Panc1 (cell line): ENCODE results near the gene RBCK1. TPM values are rescaled to one million over a fixed set of nuclear protein-coding genes. Genes with fewer than 3 reads are reported as not detected.
"Not testable (repeated sequence)": the region's sequence is repeated elsewhere in the genome, so short reads cannot be mapped to it uniquely, and the experiment has no call there.

ENCODE experiments used
- ATAC-seq: fragments of 200-7000 bp; cut with Tn5 transposase; 2 replicates; pipeline ENCODE4 v1.9.1; 2020; ENCODE audit warnings: mild to moderate bottlenecking, moderate library complexity
- BruUV-seq: library from RNA; stranded (reverse); fragments of 400-500 nt; replicated peaks from 2 replicates; lab custom pipeline; 2021; lab: Mats Ljungman, UMichigan
- CTCF ChIA-PET: fragments of 300-600 bp; sonication (Branson Sonifier 250); formaldehyde crosslinking; loops from one replicate; lab custom pipeline; 2022; ENCODE audit warnings: antibody characterized with exemption; lab: Charles Lee
- POLR2A ChIA-PET: fragments of 300-600 bp; sonication (Branson Sonifier 250); formaldehyde crosslinking; loops from one replicate; lab custom pipeline; 2022; ENCODE audit warnings: antibody characterized with exemption; lab: Charles Lee
- DNase-seq: peaks from one replicate; pipeline ENCODE4 v3.0.0-alpha.2; 2010; ENCODE audit warnings: low read depth, low spot score
- H3K27ac ChIP-seq: 2 replicates; pipeline ENCODE4 v1.5.1; 2011; ENCODE audit warnings: mild to moderate bottlenecking, low read length, inconsistent platforms
- H3K27me3 ChIP-seq: fragments of 200-500 bp; sonication (Bioruptor generic); 2 replicates; pipeline ENCODE4 v1.6.0; 2014; ENCODE audit warnings: low read length, inconsistent platforms; ENCODE audit not compliant: control insufficient read depth, insufficient read depth
- H3K36me3 ChIP-seq: fragments of 200-500 bp; sonication (Bioruptor generic); 2 replicates; pipeline ENCODE4 v1.5.1; 2014; ENCODE audit warnings: inconsistent platforms, mild to moderate bottlenecking, low read length, moderate library complexity; ENCODE audit not compliant: control insufficient read depth, insufficient read depth
- H3K4me1 ChIP-seq: 2 replicates; pipeline ENCODE4 v1.5.1; 2011; ENCODE audit warnings: inconsistent platforms, mild to moderate bottlenecking, low read length, moderate library complexity; ENCODE audit not compliant: control insufficient read depth, insufficient read depth
- H3K4me3 ChIP-seq, 2 experiments: 2 replicates each; pipeline ENCODE4 v1.5.1; 2011 to 2012; ENCODE audit warnings: low read depth in 2 of 2, low read length in 2 of 2, mild to moderate bottlenecking in 2 of 2, inconsistent platforms in 1 of 2, moderate library complexity in 1 of 2
- H3K9me3 ChIP-seq: fragments of 200-500 bp; sonication (Bioruptor generic); 2 replicates; pipeline ENCODE4 v1.5.1; 2014; ENCODE audit warnings: low read depth, mild to moderate bottlenecking, inconsistent platforms, low read length, moderate library complexity; ENCODE audit not compliant: control insufficient read depth, insufficient read depth
- CTCF ChIP-seq: fragments of 450-650 bp; IDR thresholded peaks from 2 replicates; pipeline ENCODE4 v1.5.1; 2017; ENCODE audit warnings: mild to moderate bottlenecking
- POLR2AphosphoS5 ChIP-seq: IDR thresholded peaks from 2 replicates; pipeline ENCODE4 v1.6.1; 2012; ENCODE audit warnings: mild to moderate bottlenecking, low read depth, low read length, moderate library complexity
- REST ChIP-seq, 2 experiments: IDR thresholded peaks; 2 replicates each; pipeline ENCODE4 v1.6.1; 2011 to 2012; ENCODE audit warnings: low read depth in 2 of 2, control low read depth in 1 of 2, low read length in 1 of 2, mild to moderate bottlenecking in 1 of 2, moderate library complexity in 1 of 2; ENCODE audit not compliant: insufficient read depth in 1 of 2
- SIN3A ChIP-seq: IDR thresholded peaks from 2 replicates; pipeline ENCODE4 v1.6.1; 2012; ENCODE audit warnings: low read depth, mild to moderate bottlenecking, low read length, moderate library complexity, borderline replicate concordance; ENCODE audit not compliant: insufficient read depth
- TCF7L2 ChIP-seq: IDR thresholded peaks from 2 replicates; pipeline ENCODE4 v1.6.1; 2011; ENCODE audit warnings: mild to moderate bottlenecking, low read depth, low read length, inconsistent platforms
- in situ Hi-C: cut with HindIII; loops from 2 replicates; pipeline ENCODE4 v1.10.0; 2016; ENCODE audit warnings: low sequenced_read_pairs, low pct_unique_long_range_greater_than_20kb
- intact Hi-C: fragments of 100-400 bp; cut with micrococcal nuclease; formaldehyde crosslinking; loops from one replicate; pipeline ENCODE4 v1.10.0; 2022; ENCODE audit not compliant: unreplicated experiment
- total RNA-seq: library from RNA; stranded (reverse); gene quantifications from one replicate; pipeline ENCODE4 v1.2.1, GENCODE V29; 2021; ENCODE audit not compliant: unreplicated experiment

RBCK1 gene
- total RNA-seq, 1 experiment from 2014 or later = 97.1 TPM

- CTCF ChIA-PET = no interaction called here
- TF ChIP-seq REST (IDR thresholded peaks at IDR 0.05; ENCODE audit: insufficient read depth in 1 of 2, low read depth in 2 of 2, low read length in 1 of 2) (no peak), SIN3A (no peak), CTCF (no peak), POLR2AphosphoS5 (no peak), TCF7L2 (no peak)
- peak; percentile 57 for ATAC-seq
- in situ Hi-C loops (no loop called here), intact Hi-C loops (no loop called here)
- POLR2A ChIA-PET = no interaction called here
- H3K4me1 ChIP-seq = no peaks in the 10 kb centered on the region
- H3K27ac ChIP-seq = no peak overlapping the region
- peaks cover 2% of the 10 kb centered on the region; the same call in 1 of the 2 replicates for H3K36me3 ChIP-seq
- no peak overlapping the region for H3K4me3 ChIP-seq
- BruUV-seq = no TSS peak
- no peaks in the 10 kb centered on the region for H3K9me3 ChIP-seq
- H3K27me3 ChIP-seq = no peaks in the 10 kb centered on the region
- DNase-seq = no peak
Observed at GRCh38 chr20:391041-391711, 16.9 kb upstream of the RBCK1 start.

GRCh38 chr20:393296-393695, 14.8 kb upstream of the RBCK1 start:
- H3K36me3 ChIP-seq, in situ Hi-C loops, DNase-seq, H3K27ac ChIP-seq, H3K27me3 ChIP-seq, ATAC-seq, intact Hi-C loops, H3K9me3 ChIP-seq, H3K4me3 ChIP-seq, H3K4me1 ChIP-seq, BruUV-seq: not testable (repeated sequence)
- ChIA-PET POLR2A (interaction anchor here (0.9 kb wide), 1 partner anchor 30 kb away, joined by 3 read pairs; no protein-coding TSS in a partner anchor), CTCF (interaction anchor here (0.9 kb wide), 1 partner anchor 10 kb away, joined by 3 read pairs; no protein-coding TSS in a partner anchor)

GRCh38 chr20:396252-396618, 11.9 kb upstream of the RBCK1 start:
- CTCF ChIA-PET = no interaction called here
- no peak for TF ChIP-seq REST (IDR thresholded peaks at IDR 0.05; ENCODE audit: insufficient read depth in 1 of 2, low read depth in 2 of 2, low read length in 1 of 2)
- TF ChIP-seq POLR2AphosphoS5 = no peak
- TF ChIP-seq CTCF = no peak
- TF ChIP-seq SIN3A = no peak
- no peak for TF ChIP-seq TCF7L2
- POLR2A ChIA-PET = no interaction called here
- no peaks in the 10 kb centered on the region for H3K9me3 ChIP-seq
- no peak overlapping the region for H3K27ac ChIP-seq
- H3K4me1 ChIP-seq = no peaks in the 10 kb centered on the region; the same call in 1 of the 2 replicates
- no peak for DNase-seq
- BruUV-seq = no TSS peak
- in situ Hi-C loops (no loop called here), intact Hi-C loops (no loop called here)
- no peaks in the 10 kb centered on the region for H3K27me3 ChIP-seq
- H3K36me3 ChIP-seq = no peaks in the 10 kb centered on the region; the same call in 1 of the 2 replicates
- ATAC-seq = no peak; the same call in 1 of the 2 replicates
- no peak overlapping the region for H3K4me3 ChIP-seq
